Hepatocyte (in vitro differentiated cells): ENCODE measurements around the gene NT5C2. TPM values are rescaled to one million over a fixed set of nuclear protein-coding genes. Genes with fewer than 3 reads are reported as not detected.
"Not testable (repeated sequence)": the region's sequence is repeated elsewhere in the genome, so short reads cannot be mapped to it uniquely, and the experiment has no call there.

ENCODE experiments used
- DNase-seq: peaks from one replicate; pipeline ENCODE4 v3.0.0-alpha.2; 2016; ENCODE audit warnings: low spot score
- H2AFZ ChIP-seq: fragments of 200-600 bp; sonication (generic); 2 replicates; pipeline ENCODE4 v1.6.0; 2016; ENCODE audit warnings: antibody characterized with exemption, mild to moderate bottlenecking
- H3K27ac ChIP-seq: fragments of 200-600 bp; sonication (generic); 2 replicates; pipeline ENCODE4 v1.5.1; 2016; ENCODE audit warnings: mild to moderate bottlenecking
- H3K27me3 ChIP-seq: fragments of 200-600 bp; sonication (generic); 2 replicates; pipeline ENCODE4 v1.6.1; 2016
- H3K36me3 ChIP-seq: fragments of 200-600 bp; sonication (generic); replicated peaks from 2 replicates; pipeline ENCODE4 v1.5.1; 2016; ENCODE audit warnings: low read depth; ENCODE audit not compliant: insufficient read depth
- H3K4me1 ChIP-seq: fragments of 200-600 bp; sonication (generic); 2 replicates; pipeline ENCODE4 v1.5.1; 2016; ENCODE audit warnings: mild to moderate bottlenecking, moderate library complexity; ENCODE audit not compliant: insufficient read depth
- H3K4me2 ChIP-seq: fragments of 200-600 bp; sonication (generic); 2 replicates; pipeline ENCODE4 v1.6.0; 2016
- H3K4me3 ChIP-seq: fragments of 200-600 bp; sonication (generic); 2 replicates; pipeline ENCODE4 v1.5.1; 2016; ENCODE audit warnings: mild to moderate bottlenecking
- H3K79me2 ChIP-seq: fragments of 200-600 bp; sonication (generic); 2 replicates; pipeline ENCODE4 v1.6.0; 2017; ENCODE audit warnings: mild to moderate bottlenecking
- H3K9me2 ChIP-seq: fragments of 200-600 bp; sonication (generic); replicated peaks from 2 replicates; pipeline ENCODE4 v1.6.0; 2017; ENCODE audit warnings: mild to moderate bottlenecking; ENCODE audit not compliant: insufficient read depth
- H3K9me3 ChIP-seq: fragments of 200-600 bp; sonication (generic); 2 replicates; pipeline ENCODE4 v1.5.1; 2016; ENCODE audit warnings: low read depth, mild to moderate bottlenecking
- H4K20me1 ChIP-seq: fragments of 200-600 bp; sonication (generic); 2 replicates; pipeline ENCODE4 v1.6.0; 2016; ENCODE audit warnings: mild to moderate bottlenecking; ENCODE audit not compliant: insufficient read depth, poor library complexity, severe bottlenecking
- CTCF ChIP-seq: fragments of 200-600 bp; sonication (generic); IDR thresholded peaks from 2 replicates; pipeline ENCODE4 v1.5.1; 2016; ENCODE audit warnings: antibody characterized with exemption, mild to moderate bottlenecking; ENCODE audit not compliant: poor library complexity
- EZH2 ChIP-seq: fragments of 200-600 bp; sonication (generic); IDR thresholded peaks from 2 replicates; pipeline ENCODE4 v1.6.1; 2016; ENCODE audit warnings: antibody characterized with exemption, mild to moderate bottlenecking, borderline replicate concordance
- EZH2phosphoT487 ChIP-seq: fragments of 200-600 bp; sonication (generic); IDR thresholded peaks from one replicate; pipeline ENCODE4 v1.6.1; 2018; ENCODE audit warnings: antibody characterized with exemption, mild to moderate bottlenecking, low read depth, moderate library complexity; ENCODE audit not compliant: unreplicated experiment, severe bottlenecking
- WGBS: methylation state at CpG from one replicate; pipeline ENCODE4 v1.1.6; 2016; ENCODE audit warnings: low lambda C conversion rate; ENCODE audit errors: missing lambda C conversion rate; 5-methylcytosine and 5-hydroxymethylcytosine counted together
- polyA plus RNA-seq: library from polyadenylated mRNA; unstranded; fragments of >200 nt; fragmentation: Nextera tagmentation; extraction: Ambion mirVana; gene quantifications from 2 replicates; pipeline ENCODE4 v1.2.1, GENCODE V29; 2016
- total RNA-seq: library from RNA; depleted of rRNA; stranded (reverse); fragments of >200 nt; gene quantifications from 2 replicates; pipeline ENCODE4 v1.2.3, GENCODE V29; 2014

NT5C2 gene
- total and polyA plus RNA-seq, 2 experiments from 2014 or later, result 50.7 to 52.0 TPM

GRCh38 chr10:103207141-103207540, 14.1 kb upstream of the NT5C2 start:
- Histone ChIP-seq H3K9me2 (no peaks in the 10 kb centered on the region), H3K36me3 (no peaks in the 10 kb centered on the region), H3K9me3 (no peaks in the 10 kb centered on the region), H3K79me2 (no peaks in the 10 kb centered on the region), H3K27ac (no peak overlapping the region), H4K20me1 (no peaks in the 10 kb centered on the region), H3K27me3 (no peaks in the 10 kb centered on the region), H3K4me1 (no peaks in the 10 kb centered on the region), H3K4me3 (no peak overlapping the region), H3K4me2 (no peak overlapping the region), H2AFZ (no peak overlapping the region)
- TF ChIP-seq CTCF (no peak), EZH2phosphoT487 (no peak), EZH2 (no peak)
- DNase-seq, result no peak
- WGBS, result 31% methylated on average over 2 of the region's 2 CpGs

GRCh38 chr10:103206715-103207114, 13.6 kb upstream of the NT5C2 start:
- H3K4me3 ChIP-seq, H3K27me3 ChIP-seq, H2AFZ ChIP-seq, H3K36me3 ChIP-seq, H3K9me2 ChIP-seq, H3K9me3 ChIP-seq, H3K79me2 ChIP-seq, H3K27ac ChIP-seq, H4K20me1 ChIP-seq, DNase-seq, H3K4me1 ChIP-seq, H3K4me2 ChIP-seq: not testable (repeated sequence)
- 62% methylated on average over 3 of the region's 3 CpGs for WGBS

GRCh38 chr10:103205401-103205800, 12.3 kb upstream of the NT5C2 start:
- H3K27me3 ChIP-seq, H3K9me2 ChIP-seq, H3K4me1 ChIP-seq, H3K9me3 ChIP-seq, H3K4me3 ChIP-seq, H2AFZ ChIP-seq, H3K79me2 ChIP-seq, H4K20me1 ChIP-seq, H3K4me2 ChIP-seq, DNase-seq, H3K27ac ChIP-seq, H3K36me3 ChIP-seq: not testable (repeated sequence)
- 45% methylated on average over 3 of the region's 4 CpGs for WGBS

- Histone ChIP-seq H3K4me2 (no peak overlapping the region), H2AFZ (no peak overlapping the region), H3K9me2 (no peaks in the 10 kb centered on the region), H3K9me3 (no peaks in the 10 kb centered on the region), H3K79me2 (no peaks in the 10 kb centered on the region), H3K4me3 (no peak overlapping the region), H3K27me3 (no peaks in the 10 kb centered on the region), H3K36me3 (no peaks in the 10 kb centered on the region), H3K27ac (no peak overlapping the region), H3K4me1 (no peaks in the 10 kb centered on the region), H4K20me1 (no peaks in the 10 kb centered on the region)
- no peak for TF ChIP-seq EZH2
- no peak for TF ChIP-seq CTCF
- TF ChIP-seq EZH2phosphoT487, result no peak
- DNase-seq, result peak; percentile 11
- WGBS, result 48% methylated on average over 8 of the region's 8 CpGs
These were observed 11.5 kb upstream of the NT5C2 start for GRCh38 chr10:103204353-103205255.
